ENCODE data around the gene DNAJB13.

Gene DNAJB13

GRCh38 chr11:73991471-73992006 lies 40.7 kb downstream of the DNAJB13 start:
- Histone ChIP-seq H3K4me3 (ENCODE audit: low read depth, low read length) (no peak overlapping the region), H3K4me1 (ENCODE audit: control insufficient read depth, insufficient read depth, low read length) (no peaks in the 10 kb centered on the region), H3K9me3 (ENCODE audit: control insufficient read depth, insufficient read depth, low read depth, low read length) (no peaks in the 10 kb centered on the region), H3K27ac (ENCODE audit: extremely low read depth, low read depth, low read length) (no peak overlapping the region), H3K36me3 (ENCODE audit: control insufficient read depth in 2 of 2, insufficient read depth in 1 of 2, low read length in 2 of 2) (no peaks in the 10 kb centered on the region)
- POLR2A ChIA-PET, result no interaction called here
- CTCF ChIA-PET, result interaction anchor here (0.9 kb wide), 1 partner anchor 11 kb away, joined by 3 read pairs; no protein-coding TSS in a partner anchor
- TF ChIP-seq KLF17 (tag by site-specific recombination; IDR thresholded peaks at IDR 0.05), result no peak
- peak; percentile 41; the same call in 1 of the 2 replicates for TF ChIP-seq ZIC2 (tag by site-specific recombination; IDR thresholded peaks at IDR 0.05)
- TF ChIP-seq ZSCAN4 (tag by site-specific recombination; IDR thresholded peaks at IDR 0.05), result no peak

- Histone ChIP-seq H3K27ac (ENCODE audit: extremely low read depth, low read depth, low read length) (no peak overlapping the region), H3K9me3 (ENCODE audit: control insufficient read depth, insufficient read depth, low read depth, low read length) (no peaks in the 10 kb centered on the region), H3K36me3 (ENCODE audit: control insufficient read depth in 2 of 2, insufficient read depth in 1 of 2, low read length in 2 of 2) (no peaks in the 10 kb centered on the region), H3K4me1 (ENCODE audit: control insufficient read depth, insufficient read depth, low read length) (no peaks in the 10 kb centered on the region), H3K4me3 (ENCODE audit: low read depth, low read length) (no peak overlapping the region)
- TF ChIP-seq ZBTB1 (tag by site-specific recombination; IDR thresholded peaks at IDR 0.05) (no peak), MYNN (tag by site-specific recombination; IDR thresholded peaks at IDR 0.05; ENCODE audit: borderline replicate concordance) (no peak), HOXD13 (CRISPR knock-in tag; IDR thresholded peaks at IDR 0.05; ENCODE audit: borderline replicate concordance) (no peak)
- TF ChIP-seq, protein P1, sequence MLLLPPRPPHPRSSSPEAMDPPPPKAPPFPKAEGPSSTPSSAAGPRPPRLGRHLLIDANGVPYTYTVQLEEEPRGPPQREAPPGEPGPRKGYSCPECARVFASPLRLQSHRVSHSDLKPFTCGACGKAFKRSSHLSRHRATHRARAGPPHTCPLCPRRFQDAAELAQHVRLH (tag by site-specific recombination; IDR thresholded peaks at IDR 0.05), result no peak
- ChIA-PET CTCF (no interaction called here), POLR2A (no interaction called here)
These were observed 44.4 kb downstream of the DNAJB13 start for GRCh38 chr11:73995247-73995646.

DNA sequence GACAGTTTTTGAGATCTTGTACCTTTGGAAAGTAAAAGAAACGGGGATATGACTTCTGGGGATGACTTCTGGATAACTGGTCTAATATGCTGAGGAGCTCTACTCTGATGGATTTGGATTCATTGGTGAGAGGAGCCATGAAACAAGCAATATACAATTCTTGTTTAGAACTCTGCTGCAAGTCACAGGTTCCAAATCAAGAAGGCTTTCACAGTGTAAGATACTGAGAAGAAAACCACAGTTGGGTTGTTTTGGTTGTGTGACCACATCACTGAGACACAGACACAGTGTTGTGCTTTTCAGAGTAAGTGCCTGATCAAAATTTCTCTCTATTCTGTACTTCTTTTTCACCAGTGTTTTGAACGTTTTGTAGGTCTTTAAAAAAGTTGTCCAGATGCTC lies 44.9 kb downstream of the DNAJB13 start:
- TF ChIP-seq ZNF48 (tag by site-specific recombination; IDR thresholded peaks at IDR 0.05) (no peak), ZNF335 (tag by site-specific recombination; conservative IDR thresholded peaks at IDR 0.05) (0 out of 2 replicates have a peak, but pooled peaks have one; percentile 18), ZNF670 (tag by site-specific recombination; IDR thresholded peaks at IDR 0.05; ENCODE audit: low read depth) (no peak), SCRT2 (tag by site-specific recombination; IDR thresholded peaks at IDR 0.05) (no peak), ZNF16 (tag by site-specific recombination; IDR thresholded peaks at IDR 0.05; ENCODE audit: low read depth) (no peak), ZSCAN16 (tag by site-specific recombination; IDR thresholded peaks at IDR 0.05) (no peak), OVOL3 (tag by site-specific recombination; IDR thresholded peaks at IDR 0.05) (no peak)
- TF ChIP-seq, protein P2, sequence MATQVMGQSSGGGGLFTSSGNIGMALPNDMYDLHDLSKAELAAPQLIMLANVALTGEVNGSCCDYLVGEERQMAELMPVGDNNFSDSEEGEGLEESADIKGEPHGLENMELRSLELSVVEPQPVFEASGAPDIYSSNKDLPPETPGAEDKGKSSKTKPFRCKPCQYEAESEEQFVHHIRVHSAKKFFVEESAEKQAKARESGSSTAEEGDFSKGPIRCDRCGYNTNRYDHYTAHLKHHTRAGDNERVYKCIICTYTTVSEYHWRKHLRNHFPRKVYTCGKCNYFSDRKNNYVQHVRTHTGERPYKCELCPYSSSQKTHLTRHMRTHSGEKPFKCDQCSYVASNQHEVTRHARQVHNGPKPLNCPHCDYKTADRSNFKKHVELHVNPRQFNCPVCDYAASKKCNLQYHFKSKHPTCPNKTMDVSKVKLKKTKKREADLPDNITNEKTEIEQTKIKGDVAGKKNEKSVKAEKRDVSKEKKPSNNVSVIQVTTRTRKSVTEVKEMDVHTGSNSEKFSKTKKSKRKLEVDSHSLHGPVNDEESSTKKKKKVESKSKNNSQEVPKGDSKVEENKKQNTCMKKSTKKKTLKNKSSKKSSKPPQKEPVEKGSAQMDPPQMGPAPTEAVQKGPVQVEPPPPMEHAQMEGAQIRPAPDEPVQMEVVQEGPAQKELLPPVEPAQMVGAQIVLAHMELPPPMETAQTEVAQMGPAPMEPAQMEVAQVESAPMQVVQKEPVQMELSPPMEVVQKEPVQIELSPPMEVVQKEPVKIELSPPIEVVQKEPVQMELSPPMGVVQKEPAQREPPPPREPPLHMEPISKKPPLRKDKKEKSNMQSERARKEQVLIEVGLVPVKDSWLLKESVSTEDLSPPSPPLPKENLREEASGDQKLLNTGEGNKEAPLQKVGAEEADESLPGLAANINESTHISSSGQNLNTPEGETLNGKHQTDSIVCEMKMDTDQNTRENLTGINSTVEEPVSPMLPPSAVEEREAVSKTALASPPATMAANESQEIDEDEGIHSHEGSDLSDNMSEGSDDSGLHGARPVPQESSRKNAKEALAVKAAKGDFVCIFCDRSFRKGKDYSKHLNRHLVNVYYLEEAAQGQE (tag by site-specific recombination; IDR thresholded peaks at IDR 0.05), result no peak
- Histone ChIP-seq H3K27ac (ENCODE audit: extremely low read depth, low read depth, low read length) (no peak overlapping the region), H3K9me3 (ENCODE audit: control insufficient read depth, insufficient read depth, low read depth, low read length) (no peaks in the 10 kb centered on the region), H3K36me3 (ENCODE audit: control insufficient read depth in 2 of 2, insufficient read depth in 1 of 2, low read length in 2 of 2) (no peaks in the 10 kb centered on the region), H3K4me1 (ENCODE audit: control insufficient read depth, insufficient read depth, low read length) (no peaks in the 10 kb centered on the region), H3K4me3 (ENCODE audit: low read depth, low read length) (no peak overlapping the region)
- CTCF ChIA-PET, result no interaction called here
- POLR2A ChIA-PET, result no interaction called here

Measured in HEK293 (cell line).